Fibroblast of villous mesenchyme (primary cell): ENCODE results near the gene CLDN5. TPM values are rescaled to one million over a fixed set of nuclear protein-coding genes. Genes with fewer than 3 reads are reported as not detected.

Experiments
- DNase-seq: peaks from one replicate; pipeline ENCODE4 v3.0.0-alpha.2; 2010; ENCODE audit warnings: low read depth
- H3K4me3 ChIP-seq: 2 replicates; pipeline ENCODE4 v1.5.1; 2011; ENCODE audit warnings: low read depth, mild to moderate bottlenecking, low read length
- total RNA-seq: library from RNA; depleted of rRNA; stranded (reverse); fragments of >200 nt; gene quantifications from 2 replicates; pipeline ENCODE4 v1.2.3, GENCODE V29; 2012
- TF ChIP-seq, protein P1 (sequence below): IDR thresholded peaks from 2 replicates; pipeline ENCODE4 v1.5.1; 2012; ENCODE audit warnings: low read depth, mild to moderate bottlenecking, low read length; ENCODE audit not compliant: insufficient read depth

The CLDN5 gene
- total RNA-seq, 1 donor, result not detected

DNA sequence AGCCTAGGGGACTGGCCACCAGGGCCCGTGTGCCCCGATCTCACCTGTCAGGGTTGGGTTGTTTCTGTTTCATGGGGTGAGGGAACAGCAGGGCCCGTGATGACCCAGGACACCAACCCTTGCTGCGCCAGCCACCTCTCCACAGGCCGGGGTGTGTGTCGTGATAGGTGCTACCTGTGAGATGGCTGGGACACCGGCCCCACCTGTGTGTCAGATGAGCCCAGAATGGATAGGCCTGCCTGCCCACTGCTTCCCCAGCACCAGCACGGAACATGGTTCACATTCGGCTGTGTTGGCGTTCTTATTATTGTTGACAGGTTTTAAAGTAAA lies 7.1 kb downstream of the CLDN5 start:
- DNase-seq, result no peak
- TF ChIP-seq, protein P1, sequence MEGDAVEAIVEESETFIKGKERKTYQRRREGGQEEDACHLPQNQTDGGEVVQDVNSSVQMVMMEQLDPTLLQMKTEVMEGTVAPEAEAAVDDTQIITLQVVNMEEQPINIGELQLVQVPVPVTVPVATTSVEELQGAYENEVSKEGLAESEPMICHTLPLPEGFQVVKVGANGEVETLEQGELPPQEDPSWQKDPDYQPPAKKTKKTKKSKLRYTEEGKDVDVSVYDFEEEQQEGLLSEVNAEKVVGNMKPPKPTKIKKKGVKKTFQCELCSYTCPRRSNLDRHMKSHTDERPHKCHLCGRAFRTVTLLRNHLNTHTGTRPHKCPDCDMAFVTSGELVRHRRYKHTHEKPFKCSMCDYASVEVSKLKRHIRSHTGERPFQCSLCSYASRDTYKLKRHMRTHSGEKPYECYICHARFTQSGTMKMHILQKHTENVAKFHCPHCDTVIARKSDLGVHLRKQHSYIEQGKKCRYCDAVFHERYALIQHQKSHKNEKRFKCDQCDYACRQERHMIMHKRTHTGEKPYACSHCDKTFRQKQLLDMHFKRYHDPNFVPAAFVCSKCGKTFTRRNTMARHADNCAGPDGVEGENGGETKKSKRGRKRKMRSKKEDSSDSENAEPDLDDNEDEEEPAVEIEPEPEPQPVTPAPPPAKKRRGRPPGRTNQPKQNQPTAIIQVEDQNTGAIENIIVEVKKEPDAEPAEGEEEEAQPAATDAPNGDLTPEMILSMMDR, result no peak
- no peak overlapping the region for H3K4me3 ChIP-seq

DNA sequence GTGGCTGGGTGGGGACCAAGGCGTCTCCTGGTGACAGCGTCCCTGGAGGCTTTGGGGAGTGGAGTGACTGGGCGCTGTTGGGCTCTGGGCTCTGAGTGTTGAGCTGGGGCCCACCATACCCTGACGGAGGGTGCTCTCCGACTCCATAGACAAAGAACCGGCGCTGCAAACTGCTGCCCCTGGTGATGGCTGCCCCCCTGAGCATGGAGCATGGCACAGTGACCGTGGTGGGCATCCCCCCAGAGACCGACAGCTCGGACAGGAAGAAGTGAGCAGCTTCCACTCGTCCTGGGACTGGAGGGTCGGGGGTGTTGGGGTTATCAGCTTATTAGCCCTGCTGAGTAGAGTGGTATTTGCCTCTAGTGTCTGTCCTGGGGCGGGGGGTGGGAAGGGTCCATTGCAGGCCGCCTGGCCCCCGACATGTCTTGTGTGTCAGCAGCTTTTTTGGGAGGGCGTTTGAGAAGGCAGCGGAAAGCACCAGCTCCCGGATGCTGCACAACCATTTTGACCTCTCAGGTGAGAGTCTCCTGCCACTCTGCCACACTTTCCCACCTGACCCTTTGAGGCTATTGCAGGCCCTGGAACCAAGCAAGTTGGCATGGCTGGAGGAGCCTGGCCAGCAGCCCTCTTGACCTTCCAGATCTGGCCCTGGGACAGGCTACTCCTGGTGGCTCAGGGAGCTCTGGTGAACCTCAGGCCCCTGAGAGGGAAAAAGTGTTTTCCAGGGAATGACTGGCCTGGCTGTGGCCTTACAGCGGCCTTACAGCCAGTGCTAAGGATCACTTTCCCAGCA lies 7.6 kb downstream of the CLDN5 start:
- no peak overlapping the region for H3K4me3 ChIP-seq
- DNase-seq, result no peak
- TF ChIP-seq, protein P1, result no peak

DNA sequence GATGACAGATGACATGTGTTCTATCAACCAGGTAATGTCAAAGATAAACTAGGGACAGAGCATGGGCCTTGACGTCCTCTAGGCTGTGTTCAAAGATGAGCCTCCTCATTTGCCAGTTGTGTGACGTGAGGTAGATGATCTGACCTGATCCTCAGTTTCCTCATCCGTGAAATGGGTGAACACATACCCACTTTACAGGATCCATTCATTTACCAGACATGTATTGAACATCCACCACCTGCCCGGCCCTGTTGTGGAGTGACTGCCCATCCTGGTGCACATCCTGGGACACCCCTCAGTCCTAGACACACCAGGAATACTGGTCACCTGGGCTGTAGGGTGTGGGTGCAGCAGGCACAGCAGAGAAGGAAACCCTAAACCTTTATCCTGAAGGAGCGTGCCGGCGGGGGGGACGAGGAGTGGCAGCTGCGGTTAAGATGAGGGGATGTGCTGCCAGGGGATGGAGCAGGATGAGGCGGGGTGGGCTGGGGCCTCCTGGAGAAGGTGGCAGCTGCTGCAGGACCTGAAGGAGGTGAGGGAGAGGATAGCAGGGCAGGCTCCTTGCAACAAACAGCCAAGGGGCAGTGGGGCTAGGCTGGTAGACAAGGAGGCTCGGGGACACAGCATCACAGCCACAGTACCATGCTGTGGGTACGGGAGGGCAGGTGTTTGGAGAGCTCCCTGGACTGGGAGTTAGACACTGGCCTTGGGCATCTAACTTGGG lies 8.4 kb downstream of the CLDN5 start:
- TF ChIP-seq, protein P1, result no peak
- no peak for DNase-seq
- no peak overlapping the region for H3K4me3 ChIP-seq

DNA sequence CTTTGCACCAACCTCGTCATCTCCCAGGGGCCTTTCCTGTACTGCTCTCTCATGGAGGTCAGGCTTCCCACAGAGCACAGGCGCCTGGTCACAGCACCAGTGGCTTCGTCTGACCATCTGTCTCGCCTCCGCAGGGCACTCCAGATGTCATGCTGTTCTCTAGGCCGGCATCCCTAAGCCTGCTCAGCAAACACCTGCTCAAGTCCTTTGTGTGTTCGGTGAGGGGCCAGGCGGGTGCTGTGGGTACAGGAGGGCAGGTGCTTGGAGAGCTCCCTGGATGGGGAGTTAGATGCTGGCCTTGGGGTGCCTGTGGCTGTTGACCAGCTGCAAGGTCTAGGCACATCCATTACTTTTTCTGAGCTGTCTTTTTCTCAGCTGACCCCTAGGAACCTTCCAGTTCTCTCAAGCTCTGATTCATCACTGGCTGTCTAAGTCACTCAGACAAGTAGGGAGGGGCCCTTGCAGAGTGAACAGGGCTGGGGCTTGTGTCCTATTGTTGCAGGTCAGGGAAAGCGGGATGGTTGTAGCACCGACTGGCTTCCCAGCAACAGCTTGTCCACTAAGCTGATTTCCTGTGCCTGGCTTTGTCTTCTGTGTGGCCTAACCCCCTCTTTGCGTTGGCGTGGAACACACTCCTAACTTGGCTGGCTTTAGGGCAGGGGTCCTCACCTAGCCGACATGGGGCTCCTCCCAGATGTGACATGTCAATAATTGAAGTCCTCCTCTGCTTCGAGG lies 9.2 kb downstream of the CLDN5 start:
- TF ChIP-seq, protein P1, result no peak
- no peak for DNase-seq
- H3K4me3 ChIP-seq, result no peak overlapping the region

DNA sequence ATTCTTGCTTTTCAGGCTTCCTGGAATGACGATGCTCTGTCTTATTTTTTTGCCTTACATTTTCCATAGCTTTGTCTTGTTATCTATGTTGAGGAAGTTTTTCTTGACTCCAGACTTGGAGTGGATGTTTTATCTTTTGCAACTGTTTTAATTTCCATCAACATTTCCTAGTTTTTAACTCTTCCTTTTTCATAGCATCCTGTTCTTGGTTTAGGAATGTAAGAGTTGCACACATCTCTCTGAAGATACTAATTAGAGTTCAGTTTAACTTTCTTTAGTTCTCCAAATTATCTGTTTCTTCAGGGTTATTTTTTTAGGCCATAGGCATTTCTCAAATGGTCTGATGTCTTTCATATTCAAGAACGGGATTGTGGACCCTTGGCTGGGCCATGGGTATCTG lies 10.4 kb downstream of the CLDN5 start:
- TF ChIP-seq, protein P1, result no peak

DNA sequence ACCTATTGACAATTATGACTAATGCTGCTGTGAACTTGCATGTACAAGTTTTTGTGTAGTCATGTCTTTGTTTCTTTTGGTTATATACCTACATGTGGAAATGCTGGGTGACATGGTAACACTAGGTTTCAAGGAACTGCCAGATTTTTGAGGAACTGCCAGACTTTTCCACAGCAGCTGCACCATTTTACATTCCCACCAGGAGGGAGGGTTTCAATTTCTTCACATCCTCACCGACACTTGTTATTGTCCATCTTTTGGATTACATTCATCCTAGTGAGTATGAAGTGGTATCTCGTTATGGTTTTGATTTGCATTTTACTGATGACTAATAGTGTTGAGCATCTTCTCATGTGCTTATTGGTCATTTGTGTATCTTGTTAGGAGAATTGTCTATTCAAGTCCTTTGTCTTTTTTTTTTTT lies 13.3 kb downstream of the CLDN5 start:
- TF ChIP-seq, protein P1, result no peak
- no peak for DNase-seq
- no peak overlapping the region for H3K4me3 ChIP-seq

More for the DNA sequence above, 10.4 kb downstream of the CLDN5 start:
- DNase-seq, result no peak
- no peak overlapping the region for H3K4me3 ChIP-seq
